Measurements from ENCODE around the gene HS2ST1.
"Not testable (repeated sequence)": the region's sequence is repeated elsewhere in the genome, so short reads cannot be mapped to it uniquely, and the experiment has no call there.

Gene HS2ST1

DNA sequence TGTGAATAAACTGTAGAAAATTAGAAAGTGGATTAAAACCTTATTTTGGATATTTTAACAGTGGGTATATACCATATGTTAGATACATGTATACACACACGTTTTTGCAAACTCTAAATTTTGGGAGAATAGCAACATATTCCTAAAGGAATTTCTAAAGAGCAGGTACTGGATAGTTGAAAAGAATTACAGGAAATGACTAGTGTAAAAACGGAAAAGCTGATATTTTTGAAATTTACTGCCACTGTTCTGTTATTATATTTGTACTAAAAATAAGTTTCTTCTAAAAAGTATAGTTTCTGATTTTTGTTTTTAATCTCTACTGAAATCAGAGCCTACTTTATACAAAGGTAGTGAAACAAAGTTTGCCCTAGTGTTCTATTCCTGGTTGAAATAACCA is 114.1 kb downstream of the HS2ST1 start:
- DNase-seq: no peak

- DNase-seq: no peak
These were observed 116.6 kb downstream of the HS2ST1 start for GRCh38 chr1:87030740-87031690.

- DNase-seq: no peak
These were observed 119.9 kb downstream of the HS2ST1 start for GRCh38 chr1:87034351-87034750.

- DNase-seq: no peak
These were observed 124.7 kb downstream of the HS2ST1 start for GRCh38 chr1:87039096-87039495.

- DNase-seq: no peak
These were observed 127.8 kb downstream of the HS2ST1 start for GRCh38 chr1:87042111-87042811.

DNA sequence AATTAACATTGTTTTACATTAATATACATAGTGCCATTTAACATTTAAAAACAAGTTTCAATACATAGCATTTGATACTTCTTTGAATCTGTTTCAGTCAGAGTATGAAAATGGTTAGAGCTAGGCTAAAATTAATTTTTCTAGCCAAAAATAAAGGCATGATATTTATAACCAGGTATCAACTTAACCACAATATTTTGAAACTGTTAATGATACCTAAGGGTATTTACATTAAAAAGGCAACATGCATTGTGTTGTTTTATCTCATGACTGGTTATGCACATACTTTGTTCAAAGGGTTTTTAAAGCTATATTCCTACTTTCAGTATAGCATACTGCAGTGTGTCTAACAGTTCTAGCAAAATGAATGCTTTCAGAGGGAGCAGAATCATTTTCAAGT is 130.0 kb downstream of the HS2ST1 start:
- DNase-seq: no peak

DNA sequence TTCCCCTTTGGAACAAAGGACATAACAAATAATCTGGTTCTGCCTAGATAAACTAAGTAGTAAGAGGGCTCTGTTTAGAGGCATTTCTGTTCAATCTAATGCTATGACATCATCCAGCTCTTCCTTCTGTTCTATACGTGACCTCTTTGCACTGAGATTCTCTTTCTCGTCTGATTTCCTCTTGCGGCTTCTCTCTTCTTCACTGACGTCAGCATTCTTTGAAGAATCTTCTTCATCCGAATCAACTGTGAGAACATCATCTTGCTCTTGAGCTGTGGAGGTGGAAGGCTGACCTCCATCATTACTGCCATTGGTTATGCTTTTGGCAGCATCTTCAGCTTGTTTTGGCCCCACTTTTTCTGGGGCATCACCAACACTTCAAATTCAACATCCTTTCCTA is 130.4 kb downstream of the HS2ST1 start:
- no peak for DNase-seq

GRCh38 chr1:87045761-87046304 is 131.4 kb downstream of the HS2ST1 start:
- no peak for DNase-seq

GRCh38 chr1:87046951-87047350 is 132.5 kb downstream of the HS2ST1 start:
- DNase-seq: no peak

DNA sequence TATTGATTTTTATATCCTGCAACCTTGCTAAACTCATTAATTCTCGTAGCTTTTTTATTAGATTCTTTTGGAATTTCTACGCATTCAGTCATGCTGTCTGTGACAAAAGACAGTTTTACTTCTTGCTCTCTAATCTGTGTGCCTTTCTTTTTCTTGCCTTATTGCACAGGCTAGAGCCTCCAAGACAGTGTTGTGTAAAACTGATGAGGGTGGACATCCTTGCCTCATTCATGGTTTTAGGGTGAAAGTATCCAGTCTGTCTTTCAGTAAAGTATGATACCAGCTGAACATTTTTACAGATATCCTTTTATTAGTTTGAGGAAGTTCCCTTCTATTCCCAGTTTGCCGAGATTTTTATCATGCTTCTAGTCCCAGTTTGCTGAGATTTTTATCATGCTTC is 133.8 kb downstream of the HS2ST1 start:
- no peak for DNase-seq

DNA sequence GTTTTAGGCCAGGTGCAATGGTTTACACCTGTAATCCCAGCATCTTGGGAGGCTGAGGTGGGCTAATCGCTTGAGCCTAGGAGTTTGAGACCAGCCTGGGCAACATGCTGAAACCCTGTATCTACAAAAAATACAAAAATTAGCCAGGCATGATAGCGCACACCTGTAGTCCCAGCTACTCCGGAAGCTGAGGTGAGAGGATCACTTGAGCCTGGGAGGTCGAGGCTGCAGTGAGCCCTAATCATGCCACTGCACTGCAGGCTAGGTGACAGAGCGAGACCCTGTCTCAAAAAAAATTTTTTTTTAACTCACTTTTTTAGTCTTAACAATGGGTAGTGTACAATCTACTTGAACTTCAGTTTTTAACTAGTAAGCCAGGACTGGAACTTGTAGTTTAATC is 137.5 kb downstream of the HS2ST1 start:
- no peak for DNase-seq

DNA sequence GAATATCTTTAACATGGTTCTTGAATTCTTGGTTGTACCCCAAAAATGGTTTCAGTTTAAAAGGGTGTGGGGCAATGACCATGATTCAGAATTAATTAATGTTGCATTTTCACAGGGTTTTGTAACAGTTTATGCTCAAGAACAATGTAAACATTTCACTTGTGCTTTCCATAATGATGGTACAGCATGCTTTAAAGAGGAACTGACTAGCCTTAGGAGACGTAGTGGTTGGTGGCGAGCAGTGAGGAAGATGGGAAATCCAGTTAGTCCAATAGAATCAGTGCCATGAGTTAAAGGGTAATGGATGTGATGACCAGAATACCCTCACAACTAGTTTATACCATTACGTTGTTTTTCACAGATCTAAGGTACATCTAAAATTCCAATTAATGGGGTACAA is 138.0 kb downstream of the HS2ST1 start:
- DNase-seq: no peak

GRCh38 chr1:87052961-87053360 is 138.5 kb downstream of the HS2ST1 start:
- no peak for DNase-seq

DNA sequence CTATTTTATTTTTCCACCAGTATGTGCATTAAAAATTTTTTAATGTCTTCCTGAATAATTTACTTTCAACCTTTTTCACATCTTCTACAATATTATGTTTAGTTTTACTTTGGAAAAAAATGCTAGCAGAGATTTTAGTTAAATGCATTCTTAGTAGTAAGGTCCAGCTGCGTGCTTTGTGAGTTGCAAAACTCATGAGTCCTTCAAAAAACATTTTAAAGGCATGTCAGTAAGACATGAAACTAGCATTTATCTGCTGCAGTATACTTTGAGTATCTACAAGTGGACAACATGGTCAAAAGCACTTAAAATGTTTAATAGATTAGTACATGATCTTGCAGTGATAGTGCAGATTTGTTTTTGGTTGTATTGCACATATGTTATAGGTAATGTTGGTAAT is 139.0 kb downstream of the HS2ST1 start:
- no peak for DNase-seq

- DNase-seq: no peak
These were observed 142.5 kb downstream of the HS2ST1 start for GRCh38 chr1:87056974-87057373.

- no peak for DNase-seq
These were observed 143.9 kb downstream of the HS2ST1 start for GRCh38 chr1:87058343-87058649.

- no peak for DNase-seq
These were observed 147.3 kb downstream of the HS2ST1 start for GRCh38 chr1:87061742-87062156.

DNA sequence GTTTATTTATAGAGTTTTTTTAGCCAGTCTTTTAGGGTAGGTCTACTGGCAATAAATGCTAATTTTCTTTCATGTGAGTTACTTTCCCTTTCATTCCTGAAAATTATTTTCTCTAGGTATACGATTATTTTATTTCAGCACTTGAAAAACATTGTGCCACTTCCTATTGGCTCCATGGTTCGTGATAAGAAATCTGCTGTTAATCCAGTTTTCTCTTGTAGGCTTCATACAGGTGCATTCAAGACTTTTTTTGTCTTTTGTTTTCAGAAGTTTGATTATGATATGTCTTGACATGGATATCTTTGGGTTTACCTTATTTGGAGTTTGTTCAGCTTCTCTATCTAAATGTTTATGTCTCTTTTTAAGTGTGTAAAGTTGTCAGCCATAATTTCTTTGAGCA is 148.3 kb downstream of the HS2ST1 start:
- DNase-seq: no peak

DNA sequence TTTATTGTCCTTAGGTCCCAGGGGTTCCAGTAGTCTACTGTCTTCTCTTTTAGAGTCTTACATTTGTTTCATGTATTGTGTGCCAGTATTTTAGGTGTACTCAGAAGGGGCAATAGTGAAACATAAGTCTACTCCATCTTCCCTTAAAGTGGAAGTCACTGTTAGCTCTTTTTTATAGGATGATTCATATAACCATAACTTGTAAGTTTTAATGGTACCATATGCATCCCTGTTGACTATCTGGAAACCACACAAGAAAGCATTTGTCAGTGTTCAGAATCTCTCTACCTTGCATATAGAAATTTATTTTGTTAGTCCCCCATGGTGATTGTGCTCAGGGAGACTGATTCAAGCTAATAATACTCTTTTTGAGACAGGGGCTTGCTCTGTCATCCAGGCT is 149.9 kb downstream of the HS2ST1 start:
- DNase-seq: no peak

DNA sequence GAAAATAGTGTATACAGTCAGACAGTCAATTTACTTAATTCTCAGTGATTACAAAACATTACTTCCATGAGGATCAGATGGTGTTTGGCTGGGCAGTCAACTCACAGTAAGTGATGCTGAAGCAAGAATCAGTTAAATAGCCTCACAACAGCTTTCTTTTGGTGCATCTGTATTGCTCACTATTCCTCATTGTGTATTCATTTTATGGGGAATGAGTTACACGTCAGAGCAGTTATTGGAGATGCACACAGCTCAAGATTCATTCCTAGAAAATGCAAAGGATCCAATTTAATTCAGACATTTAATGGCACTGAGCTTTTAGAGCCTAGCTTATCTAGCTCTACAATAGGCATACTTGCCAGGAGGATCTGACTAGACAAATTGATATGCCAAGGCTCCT is 150.6 kb downstream of the HS2ST1 start:
- no peak for DNase-seq

- DNase-seq: not testable (repeated sequence)
These were observed 152.3 kb downstream of the HS2ST1 start for GRCh38 chr1:87066708-87067107.

GRCh38 chr1:87072411-87072810 is 158.0 kb downstream of the HS2ST1 start:
- no peak for DNase-seq

GRCh38 chr1:87072904-87073303 is 158.5 kb downstream of the HS2ST1 start:
- no peak for DNase-seq
